Glutamatergic neuron (in vitro differentiated cells): Measurements from ENCODE around the gene JAZF1. TPM values are rescaled to one million over a fixed set of nuclear protein-coding genes. Genes with fewer than 3 reads are reported as not detected.
"Not testable (repeated sequence)": the region's sequence is repeated elsewhere in the genome, so short reads cannot be mapped to it uniquely, and the experiment has no call there.

Experiments used
- DNase-seq: peaks from one replicate; pipeline ENCODE4 v3.0.0; 2022
- H3K27ac Mint-ChIP-seq: one replicate; pipeline ENCODE4 v1.8.0; 2020; ENCODE audit warnings: mild to moderate bottlenecking, mixed read lengths, inconsistent platforms; ENCODE audit not compliant: unreplicated experiment
- H3K27me3 Mint-ChIP-seq: one replicate; pipeline ENCODE4 v1.8.0; 2020; ENCODE audit warnings: mild to moderate bottlenecking, moderate library complexity, mixed read lengths, inconsistent platforms; ENCODE audit not compliant: unreplicated experiment
- H3K36me3 Mint-ChIP-seq: one replicate; pipeline ENCODE4 v1.8.0; 2020; ENCODE audit warnings: mild to moderate bottlenecking, mixed read lengths, inconsistent platforms; ENCODE audit not compliant: unreplicated experiment
- H3K4me1 Mint-ChIP-seq: one replicate; pipeline ENCODE4 v1.8.0; 2020; ENCODE audit warnings: mild to moderate bottlenecking, low read depth, mixed read lengths, inconsistent platforms; ENCODE audit not compliant: unreplicated experiment
- H3K4me3 Mint-ChIP-seq: one replicate; pipeline ENCODE4 v1.8.0; 2020; ENCODE audit warnings: mild to moderate bottlenecking, mixed read lengths, inconsistent platforms; ENCODE audit not compliant: unreplicated experiment
- H3K9me3 Mint-ChIP-seq: one replicate; pipeline ENCODE4 v1.8.0; 2020; ENCODE audit warnings: mild to moderate bottlenecking, moderate library complexity, mixed read lengths, inconsistent platforms; ENCODE audit not compliant: unreplicated experiment
- total RNA-seq: library from RNA; stranded (reverse); fragmentation: NEBNext Ultra II Directional; extraction: Animal tissue kit (Norgen Biotek cat#: 25700); gene quantifications from one replicate; pipeline ENCODE4 v1.2.1, GENCODE V29; 2021; ENCODE audit not compliant: unreplicated experiment
- TF ChIP-seq, protein P1 (sequence below): fragments of 200-600 bp; sonication (generic); IDR thresholded peaks from one replicate; pipeline ENCODE4 v1.5.0; 2021; ENCODE audit not compliant: partially characterized antibody, unreplicated experiment

JAZF1 gene
- total RNA-seq, 1 donor from 2014 or later, result 14.1 TPM

DNA sequence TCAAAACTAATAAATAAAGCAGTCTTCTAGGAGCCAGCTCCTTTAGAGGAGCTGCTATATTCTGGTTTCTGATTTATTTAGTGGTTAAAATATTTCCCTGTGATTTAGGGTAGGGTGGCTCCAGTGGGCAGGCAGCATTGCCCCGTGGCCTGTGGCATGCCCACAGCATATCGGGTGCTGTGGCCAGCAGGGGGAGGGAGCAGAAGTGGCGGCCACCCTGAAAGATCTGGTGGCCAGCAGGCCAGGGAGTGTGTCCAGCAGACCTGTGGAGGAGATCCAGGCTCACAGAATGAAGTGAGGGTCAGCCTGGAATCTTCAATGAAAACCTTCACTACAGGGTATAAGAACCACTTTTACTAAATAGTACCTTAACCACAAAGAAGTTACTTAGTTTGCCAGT is 251.5 kb downstream of the JAZF1 start:
- Mint-ChIP-seq H3K27me3 (no peaks in the 10 kb centered on the region), H3K27ac (no peak overlapping the region), H3K36me3 (no peaks in the 10 kb centered on the region), H3K9me3 (no peaks in the 10 kb centered on the region), H3K4me1 (peaks cover 10% of the 10 kb centered on the region), H3K4me3 (no peak overlapping the region)
- no peak for DNase-seq
- TF ChIP-seq, protein P1, sequence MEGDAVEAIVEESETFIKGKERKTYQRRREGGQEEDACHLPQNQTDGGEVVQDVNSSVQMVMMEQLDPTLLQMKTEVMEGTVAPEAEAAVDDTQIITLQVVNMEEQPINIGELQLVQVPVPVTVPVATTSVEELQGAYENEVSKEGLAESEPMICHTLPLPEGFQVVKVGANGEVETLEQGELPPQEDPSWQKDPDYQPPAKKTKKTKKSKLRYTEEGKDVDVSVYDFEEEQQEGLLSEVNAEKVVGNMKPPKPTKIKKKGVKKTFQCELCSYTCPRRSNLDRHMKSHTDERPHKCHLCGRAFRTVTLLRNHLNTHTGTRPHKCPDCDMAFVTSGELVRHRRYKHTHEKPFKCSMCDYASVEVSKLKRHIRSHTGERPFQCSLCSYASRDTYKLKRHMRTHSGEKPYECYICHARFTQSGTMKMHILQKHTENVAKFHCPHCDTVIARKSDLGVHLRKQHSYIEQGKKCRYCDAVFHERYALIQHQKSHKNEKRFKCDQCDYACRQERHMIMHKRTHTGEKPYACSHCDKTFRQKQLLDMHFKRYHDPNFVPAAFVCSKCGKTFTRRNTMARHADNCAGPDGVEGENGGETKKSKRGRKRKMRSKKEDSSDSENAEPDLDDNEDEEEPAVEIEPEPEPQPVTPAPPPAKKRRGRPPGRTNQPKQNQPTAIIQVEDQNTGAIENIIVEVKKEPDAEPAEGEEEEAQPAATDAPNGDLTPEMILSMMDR, result no peak

DNA sequence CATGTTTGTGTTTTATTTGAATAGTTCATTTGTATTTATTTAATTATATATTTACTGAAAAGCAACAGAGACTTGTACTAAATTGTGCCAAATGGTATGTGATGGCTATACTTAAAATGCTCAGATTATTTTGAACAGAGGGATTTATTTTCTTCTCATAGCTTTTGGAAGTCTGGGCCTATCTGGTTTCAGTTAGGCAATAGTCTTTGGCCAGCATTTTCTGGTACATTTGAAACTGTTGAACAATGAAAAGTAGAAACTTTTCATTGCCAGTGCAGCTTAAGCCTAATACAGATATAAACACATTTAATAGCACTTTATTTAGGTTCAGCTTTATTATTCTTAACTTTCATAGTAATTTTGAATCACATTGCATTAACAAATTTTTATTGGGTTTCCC is 252.6 kb downstream of the JAZF1 start:
- Mint-ChIP-seq H3K27ac (no peak overlapping the region), H3K4me1 (peaks cover 11% of the 10 kb centered on the region), H3K27me3 (no peaks in the 10 kb centered on the region), H3K9me3 (peaks cover 2% of the 10 kb centered on the region), H3K4me3 (no peak overlapping the region), H3K36me3 (no peaks in the 10 kb centered on the region)
- TF ChIP-seq, protein P1, result no peak
- DNase-seq, result no peak

DNA sequence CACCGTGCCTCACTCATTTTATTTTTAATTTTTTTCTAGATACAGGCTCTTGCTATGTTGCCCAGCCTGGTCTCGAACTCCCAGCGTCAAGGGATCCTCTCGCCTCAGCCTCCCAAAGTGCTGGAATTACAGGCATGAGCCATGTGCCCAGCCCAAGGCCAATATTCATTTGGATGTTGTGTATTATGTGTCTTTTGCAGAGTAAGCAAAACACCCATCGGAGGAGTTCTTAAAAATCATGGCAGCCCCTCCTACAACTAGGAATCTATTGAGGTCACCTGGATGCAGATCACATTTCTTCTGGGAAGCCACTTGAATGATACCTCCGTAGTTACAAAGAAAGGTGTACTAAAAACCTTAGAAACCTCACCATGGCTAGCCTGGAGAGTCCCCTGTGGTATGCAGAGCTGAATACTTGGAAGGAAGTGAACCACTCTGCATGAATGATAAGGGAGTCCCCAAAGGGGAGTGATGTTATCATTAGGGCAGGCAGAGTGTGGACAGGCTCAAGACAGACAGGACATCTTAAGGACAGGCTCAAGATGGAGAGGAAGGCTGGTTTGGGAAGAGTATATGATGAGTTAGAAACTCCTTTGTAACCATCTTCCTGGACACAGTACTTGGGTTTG is 254.9 kb downstream of the JAZF1 start:
- no peak for DNase-seq
- TF ChIP-seq, protein P1, result no peak
- H3K9me3 Mint-ChIP-seq, result peaks cover 2% of the 10 kb centered on the region
- H3K36me3 Mint-ChIP-seq, result no peaks in the 10 kb centered on the region
- no peak overlapping the region for H3K27ac Mint-ChIP-seq
- H3K27me3 Mint-ChIP-seq, result no peaks in the 10 kb centered on the region
- peaks cover 15% of the 10 kb centered on the region for H3K4me1 Mint-ChIP-seq
- no peak overlapping the region for H3K4me3 Mint-ChIP-seq

DNA sequence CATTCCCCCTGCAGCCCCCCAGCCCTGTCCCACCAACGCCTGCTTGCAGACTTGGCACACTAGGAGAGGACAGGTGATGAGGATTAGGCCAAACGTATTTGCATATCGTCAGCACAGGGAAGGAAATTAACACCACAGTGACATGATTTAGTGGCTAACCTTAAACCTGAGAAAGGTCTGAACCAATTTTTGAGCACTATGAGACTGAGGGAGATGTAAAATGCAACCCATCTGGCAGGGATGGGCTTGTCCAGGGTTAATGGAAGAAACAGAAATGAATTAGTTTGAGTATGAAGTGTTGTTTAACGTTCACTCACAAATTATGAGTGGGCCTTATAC is 257.0 kb downstream of the JAZF1 start:
- Mint-ChIP-seq H3K9me3 (peaks cover 2% of the 10 kb centered on the region), H3K27me3 (no peaks in the 10 kb centered on the region), H3K4me3 (no peak overlapping the region), H3K36me3 (no peaks in the 10 kb centered on the region), H3K4me1 (peaks cover 15% of the 10 kb centered on the region), H3K27ac (peak overlapping the region; percentile 56)
- no peak for DNase-seq
- TF ChIP-seq, protein P1, result no peak

DNA sequence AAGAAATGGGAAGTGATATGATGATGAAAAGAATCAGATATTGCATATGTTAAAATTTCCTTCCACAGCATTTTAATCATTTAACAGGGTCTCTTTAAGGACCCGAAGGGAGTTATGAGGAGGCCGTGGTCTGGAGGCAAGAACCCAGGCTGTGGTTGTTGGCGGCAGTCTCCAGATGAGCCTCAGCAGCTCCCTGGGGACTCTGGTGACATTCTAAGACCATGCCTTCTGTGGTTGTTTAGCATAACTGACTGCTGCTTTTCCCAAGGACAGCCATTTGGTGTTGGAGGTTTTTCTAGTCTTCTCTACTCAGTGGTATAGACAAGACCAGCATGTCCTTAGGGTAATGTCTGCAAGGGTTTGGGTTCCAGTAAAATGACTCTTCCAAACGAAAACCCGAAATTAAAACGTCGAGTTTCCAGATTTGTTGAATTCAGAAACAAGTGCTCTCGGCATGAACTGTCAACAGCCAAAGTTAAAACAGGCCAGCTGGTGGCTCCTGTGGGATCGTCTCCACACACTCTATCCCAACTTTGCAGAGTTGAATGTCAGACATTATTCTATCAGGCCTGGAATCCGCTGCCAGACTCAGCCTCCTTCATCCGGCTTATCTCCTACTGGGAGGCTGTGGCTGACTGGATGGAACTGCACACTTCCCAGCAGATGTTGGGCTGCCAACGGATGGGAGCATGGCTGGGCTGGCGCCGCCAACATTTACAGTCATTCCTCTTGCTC is 257.5 kb downstream of the JAZF1 start:
- DNase-seq, result peak; percentile 61
- H3K36me3 Mint-ChIP-seq, result no peaks in the 10 kb centered on the region
- H3K9me3 Mint-ChIP-seq, result peaks cover 2% of the 10 kb centered on the region
- H3K27me3 Mint-ChIP-seq, result no peaks in the 10 kb centered on the region
- no peak overlapping the region for H3K4me3 Mint-ChIP-seq
- peak overlapping the region; percentile 56 for H3K27ac Mint-ChIP-seq
- H3K4me1 Mint-ChIP-seq, result peaks cover 15% of the 10 kb centered on the region
- TF ChIP-seq, protein P1, result no peak

DNA sequence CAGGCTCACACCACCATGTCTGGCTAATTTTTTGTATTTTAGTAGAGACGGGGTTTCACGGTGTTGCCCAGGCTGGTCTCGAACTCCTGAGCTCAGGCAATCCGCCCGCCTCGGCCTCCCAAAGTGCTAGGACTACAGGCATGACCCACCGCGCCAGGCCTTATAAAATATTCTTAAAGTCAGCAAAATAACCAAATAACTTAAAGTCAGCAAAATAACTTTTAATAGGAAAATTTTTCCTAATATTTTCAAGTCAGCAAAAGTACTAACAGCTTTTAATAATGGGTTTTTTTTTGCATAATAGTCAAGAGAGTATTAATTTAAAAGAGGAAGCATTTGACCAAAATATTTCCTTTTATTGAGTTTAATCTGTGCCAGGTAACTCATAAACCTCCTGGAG is 258.2 kb downstream of the JAZF1 start:
- H3K27ac Mint-ChIP-seq, result not testable (repeated sequence)

More for the DNA sequence above, 258.2 kb downstream of the JAZF1 start:
- H3K4me1 Mint-ChIP-seq, result peaks cover 15% of the 10 kb centered on the region
- H3K27me3 Mint-ChIP-seq, H3K4me3 Mint-ChIP-seq, DNase-seq, H3K36me3 Mint-ChIP-seq, H3K9me3 Mint-ChIP-seq: not testable (repeated sequence)
